ENCODE measurements around the gene TK1.

- TF ChIP-seq CTCF (IDR thresholded peaks at IDR 0.05) (no peak), POLR2A (IDR thresholded peaks at IDR 0.05) (no peak)
Observed at GRCh38 chr17:78172249-78173051, 14.4 kb downstream of the TK1 start.

Measured in body of pancreas (tissue), 4 donors.